Measurements from ENCODE around the gene ADIPOR2. TPM values are rescaled to one million over a fixed set of nuclear protein-coding genes. Genes with fewer than 3 reads are reported as not detected.

The ADIPOR2 gene
- total and polyA plus RNA-seq, 10 of the 15 experiments (the other 5 are each of a cell fraction or from before 2014, with no cell fraction given): 8.6 to 65.0 (median 38.0) TPM

DNA sequence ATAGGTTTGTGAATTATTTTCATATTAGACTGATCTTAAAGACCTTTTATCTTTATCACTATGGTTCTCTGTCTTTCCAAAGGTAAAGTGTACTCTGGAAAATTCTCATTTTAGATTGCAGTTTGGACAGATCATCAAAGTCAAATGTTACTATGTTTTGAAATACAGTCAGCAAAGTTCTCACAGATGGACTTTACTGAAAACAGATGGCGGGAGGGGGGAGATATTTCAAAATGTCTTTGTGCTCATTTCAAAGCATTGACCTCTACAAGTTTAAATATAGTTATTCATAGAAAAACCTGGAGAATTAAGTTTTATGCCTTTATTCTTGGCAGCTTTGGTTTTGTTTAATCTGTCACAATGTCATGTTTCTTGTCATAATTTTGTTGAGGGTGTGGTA lies 77.7 kb downstream of the ADIPOR2 start (continued):
- TF ChIP-seq KAT2A (conservative IDR thresholded peaks at IDR 0.05; ENCODE audit: control insufficient read depth, low read depth, low read length) (no peak), TARDBP (IDR thresholded peaks at IDR 0.05; ENCODE audit: borderline replicate concordance) (no peak), CEBPB (IDR thresholded peaks at IDR 0.05; ENCODE audit: borderline replicate concordance in 1 of 2, low read depth in 2 of 2, low read length in 2 of 2) (no peak), HDAC2 (IDR thresholded peaks at IDR 0.05) (no peak)

DNA sequence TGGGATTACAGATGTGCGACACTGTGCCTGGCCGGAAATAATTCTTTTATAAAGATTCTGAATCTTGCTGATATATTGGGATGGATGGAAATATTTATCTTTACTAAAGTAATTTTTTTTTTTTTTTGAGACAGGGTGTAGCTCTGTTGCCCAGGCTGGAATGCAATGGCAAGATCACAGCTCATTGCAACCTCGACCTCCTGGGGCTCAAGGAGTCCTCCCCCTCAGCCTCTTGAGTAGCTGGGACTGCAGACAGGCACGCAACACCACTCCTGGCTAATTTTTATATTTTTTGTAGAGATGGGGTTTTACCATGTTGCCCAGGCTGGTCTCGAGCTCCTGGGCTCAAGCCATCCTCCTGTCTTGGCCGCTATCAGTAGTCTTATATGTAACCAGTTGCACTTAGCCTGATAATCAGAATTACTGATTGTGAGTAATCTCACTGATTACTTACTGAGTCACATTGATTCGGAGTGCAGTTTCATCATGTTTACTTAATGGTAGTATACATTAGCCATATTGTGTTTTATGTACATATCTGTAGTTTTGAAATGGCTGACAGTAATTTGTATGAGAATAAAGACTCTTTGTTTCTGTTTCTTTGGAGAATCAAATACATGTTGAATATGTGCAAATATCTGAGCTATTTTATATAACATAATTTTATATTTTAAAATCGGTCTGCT lies 79.1 kb downstream of the ADIPOR2 start:
- no TSS peak for BruUV-seq (replicated peaks)
- Histone ChIP-seq H2AFZ (ENCODE audit: control insufficient read depth, low read depth, low read length) (no peak overlapping the region), H3K27ac (ENCODE audit: control insufficient read depth, insufficient read depth) (no peak overlapping the region), H3K79me2 (ENCODE audit: control insufficient read depth, insufficient read depth, low read length) (no peaks in the 10 kb centered on the region; the same call in none of the 2 replicates), H3K9ac (ENCODE audit: control insufficient read depth, insufficient read depth, low read length) (no peak overlapping the region), H3K27me3 (replicated peaks in 1 of 2; ENCODE audit: control insufficient read depth in 2 of 2, insufficient read depth in 2 of 2, low read length in 1 of 2) (no peaks in the 10 kb centered on the region), H3K9me3 (replicated peaks; ENCODE audit: control insufficient read depth, insufficient read depth, low read length) (no peaks in the 10 kb centered on the region), H4K20me1 (ENCODE audit: control insufficient read depth, insufficient read depth) (no peaks in the 10 kb centered on the region), H3K4me2 (ENCODE audit: control insufficient read depth, insufficient read depth) (no peak overlapping the region), H3K36me3 (ENCODE audit: control insufficient read depth in 2 of 2, insufficient read depth in 2 of 2, low read length in 1 of 2) (peaks cover 4 to 6% of the 10 kb centered on the region in 2 experiments; a peak in 3 of 4 replicates), H3K4me3 (no peak overlapping the region), H3K4me1 (ENCODE audit: control insufficient read depth, insufficient read depth, low read length) (no peaks in the 10 kb centered on the region)
- ChIA-PET CTCF (interaction anchor here (0.8 to 1.5 kb wide), 3 partner anchors 21 to 170 kb away, joined by 3 to 7 read pairs (median 3); no protein-coding TSS in a partner anchor), RAD21 (ENCODE audit: unreplicated experiment) (interaction anchor here (0.6 kb wide), 1 partner anchor 16 kb away, joined by 3 read pairs; no protein-coding TSS in a partner anchor), SMC1A (ENCODE audit: uncharacterized antibody, unreplicated experiment) (interaction anchor here (0.9 to 1.3 kb wide), 3 partner anchors 12 to 17 kb away, joined by 3 to 4 read pairs (median 3); no protein-coding TSS in a partner anchor), POLR2A (interaction anchor here (0.6 kb wide), 1 partner anchor 13 kb away, joined by 3 read pairs; no protein-coding TSS in a partner anchor)
- ATAC-seq (no peak), DNase-seq (ENCODE audit: low read depth, low spot score) (no peak), FAIRE-seq (no peak)
- intact Hi-C loops (cut with micrococcal nuclease; ENCODE audit: unreplicated experiment) (no loop called here), in situ Hi-C loops (cut with MboI) (no loop called here)
- 97% methylated on average over 8 of the region's 8 CpGs for WGBS (ENCODE audit: insufficient coverage, insufficient replicate concordance, low lambda C conversion rate, missing lambda C conversion rate)
- TF ChIP-seq TAF1 (IDR thresholded peaks at IDR 0.05; ENCODE audit: borderline replicate concordance, low read depth, low read length) (no peak), ZNF207 (IDR thresholded peaks at IDR 0.05; ENCODE audit: borderline replicate concordance) (no peak), TCF3 (IDR thresholded peaks at IDR 0.05; ENCODE audit: borderline replicate concordance, insufficient read depth, low read depth, low read length) (no peak), MEF2A (IDR thresholded peaks at IDR 0.05; ENCODE audit: insufficient read depth, low read depth, low read length) (no peak), BRCA1 (IDR thresholded peaks at IDR 0.05; ENCODE audit: low read depth, low read length) (no peak), ESRRA (IDR thresholded peaks at IDR 0.05; ENCODE audit: low read length) (no peak), TBL1XR1 (IDR thresholded peaks at IDR 0.05; ENCODE audit: low read depth, low read length) (no peak), KAT2A (conservative IDR thresholded peaks at IDR 0.05; ENCODE audit: control insufficient read depth, low read depth, low read length) (no peak), POLR2AphosphoS2 (IDR thresholded peaks at IDR 0.05; ENCODE audit: low read depth, low read length) (no peak), SP1 (IDR thresholded peaks at IDR 0.05; ENCODE audit: low read depth, low read length) (no peak)
- TF ChIP-seq, protein P1, sequence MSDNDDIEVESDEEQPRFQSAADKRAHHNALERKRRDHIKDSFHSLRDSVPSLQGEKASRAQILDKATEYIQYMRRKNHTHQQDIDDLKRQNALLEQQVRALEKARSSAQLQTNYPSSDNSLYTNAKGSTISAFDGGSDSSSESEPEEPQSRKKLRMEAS (IDR thresholded peaks at IDR 0.05; ENCODE audit: low read depth, low read length): no peak
- TF ChIP-seq, protein P2, sequence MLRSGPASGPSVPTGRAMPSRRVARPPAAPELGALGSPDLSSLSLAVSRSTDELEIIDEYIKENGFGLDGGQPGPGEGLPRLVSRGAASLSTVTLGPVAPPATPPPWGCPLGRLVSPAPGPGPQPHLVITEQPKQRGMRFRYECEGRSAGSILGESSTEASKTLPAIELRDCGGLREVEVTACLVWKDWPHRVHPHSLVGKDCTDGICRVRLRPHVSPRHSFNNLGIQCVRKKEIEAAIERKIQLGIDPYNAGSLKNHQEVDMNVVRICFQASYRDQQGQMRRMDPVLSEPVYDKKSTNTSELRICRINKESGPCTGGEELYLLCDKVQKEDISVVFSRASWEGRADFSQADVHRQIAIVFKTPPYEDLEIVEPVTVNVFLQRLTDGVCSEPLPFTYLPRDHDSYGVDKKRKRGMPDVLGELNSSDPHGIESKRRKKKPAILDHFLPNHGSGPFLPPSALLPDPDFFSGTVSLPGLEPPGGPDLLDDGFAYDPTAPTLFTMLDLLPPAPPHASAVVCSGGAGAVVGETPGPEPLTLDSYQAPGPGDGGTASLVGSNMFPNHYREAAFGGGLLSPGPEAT (IDR thresholded peaks at IDR 0.05; ENCODE audit: low read depth): no peak
- TF ChIP-seq, protein P3, sequence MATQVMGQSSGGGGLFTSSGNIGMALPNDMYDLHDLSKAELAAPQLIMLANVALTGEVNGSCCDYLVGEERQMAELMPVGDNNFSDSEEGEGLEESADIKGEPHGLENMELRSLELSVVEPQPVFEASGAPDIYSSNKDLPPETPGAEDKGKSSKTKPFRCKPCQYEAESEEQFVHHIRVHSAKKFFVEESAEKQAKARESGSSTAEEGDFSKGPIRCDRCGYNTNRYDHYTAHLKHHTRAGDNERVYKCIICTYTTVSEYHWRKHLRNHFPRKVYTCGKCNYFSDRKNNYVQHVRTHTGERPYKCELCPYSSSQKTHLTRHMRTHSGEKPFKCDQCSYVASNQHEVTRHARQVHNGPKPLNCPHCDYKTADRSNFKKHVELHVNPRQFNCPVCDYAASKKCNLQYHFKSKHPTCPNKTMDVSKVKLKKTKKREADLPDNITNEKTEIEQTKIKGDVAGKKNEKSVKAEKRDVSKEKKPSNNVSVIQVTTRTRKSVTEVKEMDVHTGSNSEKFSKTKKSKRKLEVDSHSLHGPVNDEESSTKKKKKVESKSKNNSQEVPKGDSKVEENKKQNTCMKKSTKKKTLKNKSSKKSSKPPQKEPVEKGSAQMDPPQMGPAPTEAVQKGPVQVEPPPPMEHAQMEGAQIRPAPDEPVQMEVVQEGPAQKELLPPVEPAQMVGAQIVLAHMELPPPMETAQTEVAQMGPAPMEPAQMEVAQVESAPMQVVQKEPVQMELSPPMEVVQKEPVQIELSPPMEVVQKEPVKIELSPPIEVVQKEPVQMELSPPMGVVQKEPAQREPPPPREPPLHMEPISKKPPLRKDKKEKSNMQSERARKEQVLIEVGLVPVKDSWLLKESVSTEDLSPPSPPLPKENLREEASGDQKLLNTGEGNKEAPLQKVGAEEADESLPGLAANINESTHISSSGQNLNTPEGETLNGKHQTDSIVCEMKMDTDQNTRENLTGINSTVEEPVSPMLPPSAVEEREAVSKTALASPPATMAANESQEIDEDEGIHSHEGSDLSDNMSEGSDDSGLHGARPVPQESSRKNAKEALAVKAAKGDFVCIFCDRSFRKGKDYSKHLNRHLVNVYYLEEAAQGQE (IDR thresholded peaks at IDR 0.05; ENCODE audit: low read depth, low read length): no peak

All from GM12878 (cell line).